Measurements from ENCODE around the gene UACA. TPM values are rescaled to one million over a fixed set of nuclear protein-coding genes. Genes with fewer than 3 reads are reported as not detected.

UACA gene
- total and polyA plus RNA-seq, 2 of the 8 experiments (the other 6 are each of a cell fraction or from before 2014, with no cell fraction given): 28.6 to 38.9 TPM

DNA sequence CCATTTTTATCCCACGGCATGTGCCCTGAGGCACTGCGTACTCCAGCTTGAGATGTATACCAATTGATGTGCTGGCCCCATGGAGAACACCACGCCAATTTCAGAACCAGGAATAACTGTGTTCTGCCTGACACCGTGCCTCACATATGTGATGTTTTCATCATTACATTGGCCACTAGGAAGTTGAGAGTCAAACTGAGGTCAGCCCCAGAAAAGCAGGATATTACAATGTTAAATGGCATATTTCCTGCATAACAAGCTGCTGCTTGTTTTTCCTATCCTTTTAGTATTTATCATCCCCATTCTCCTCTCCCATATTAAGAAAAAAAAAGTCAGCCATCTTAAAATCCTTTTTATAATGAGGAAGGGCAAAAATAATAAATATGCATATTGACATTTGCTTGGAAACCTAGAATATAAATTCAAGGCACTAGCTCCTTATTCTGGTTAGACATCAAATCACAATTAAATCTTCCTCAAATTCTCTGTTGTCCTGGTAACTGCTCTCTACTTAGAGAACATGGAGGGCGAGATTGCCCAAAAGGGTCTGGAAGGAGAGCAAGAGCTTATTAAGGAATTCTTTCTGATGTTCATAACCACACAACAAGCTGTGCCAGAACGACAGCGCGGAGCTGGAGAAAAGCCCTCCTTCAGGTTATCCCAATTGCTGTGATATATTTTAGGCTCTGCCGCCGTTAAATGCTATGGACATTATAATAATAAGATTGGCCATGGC lies 112.6 kb downstream of the UACA start (continued):
- TF ChIP-seq, protein P1, sequence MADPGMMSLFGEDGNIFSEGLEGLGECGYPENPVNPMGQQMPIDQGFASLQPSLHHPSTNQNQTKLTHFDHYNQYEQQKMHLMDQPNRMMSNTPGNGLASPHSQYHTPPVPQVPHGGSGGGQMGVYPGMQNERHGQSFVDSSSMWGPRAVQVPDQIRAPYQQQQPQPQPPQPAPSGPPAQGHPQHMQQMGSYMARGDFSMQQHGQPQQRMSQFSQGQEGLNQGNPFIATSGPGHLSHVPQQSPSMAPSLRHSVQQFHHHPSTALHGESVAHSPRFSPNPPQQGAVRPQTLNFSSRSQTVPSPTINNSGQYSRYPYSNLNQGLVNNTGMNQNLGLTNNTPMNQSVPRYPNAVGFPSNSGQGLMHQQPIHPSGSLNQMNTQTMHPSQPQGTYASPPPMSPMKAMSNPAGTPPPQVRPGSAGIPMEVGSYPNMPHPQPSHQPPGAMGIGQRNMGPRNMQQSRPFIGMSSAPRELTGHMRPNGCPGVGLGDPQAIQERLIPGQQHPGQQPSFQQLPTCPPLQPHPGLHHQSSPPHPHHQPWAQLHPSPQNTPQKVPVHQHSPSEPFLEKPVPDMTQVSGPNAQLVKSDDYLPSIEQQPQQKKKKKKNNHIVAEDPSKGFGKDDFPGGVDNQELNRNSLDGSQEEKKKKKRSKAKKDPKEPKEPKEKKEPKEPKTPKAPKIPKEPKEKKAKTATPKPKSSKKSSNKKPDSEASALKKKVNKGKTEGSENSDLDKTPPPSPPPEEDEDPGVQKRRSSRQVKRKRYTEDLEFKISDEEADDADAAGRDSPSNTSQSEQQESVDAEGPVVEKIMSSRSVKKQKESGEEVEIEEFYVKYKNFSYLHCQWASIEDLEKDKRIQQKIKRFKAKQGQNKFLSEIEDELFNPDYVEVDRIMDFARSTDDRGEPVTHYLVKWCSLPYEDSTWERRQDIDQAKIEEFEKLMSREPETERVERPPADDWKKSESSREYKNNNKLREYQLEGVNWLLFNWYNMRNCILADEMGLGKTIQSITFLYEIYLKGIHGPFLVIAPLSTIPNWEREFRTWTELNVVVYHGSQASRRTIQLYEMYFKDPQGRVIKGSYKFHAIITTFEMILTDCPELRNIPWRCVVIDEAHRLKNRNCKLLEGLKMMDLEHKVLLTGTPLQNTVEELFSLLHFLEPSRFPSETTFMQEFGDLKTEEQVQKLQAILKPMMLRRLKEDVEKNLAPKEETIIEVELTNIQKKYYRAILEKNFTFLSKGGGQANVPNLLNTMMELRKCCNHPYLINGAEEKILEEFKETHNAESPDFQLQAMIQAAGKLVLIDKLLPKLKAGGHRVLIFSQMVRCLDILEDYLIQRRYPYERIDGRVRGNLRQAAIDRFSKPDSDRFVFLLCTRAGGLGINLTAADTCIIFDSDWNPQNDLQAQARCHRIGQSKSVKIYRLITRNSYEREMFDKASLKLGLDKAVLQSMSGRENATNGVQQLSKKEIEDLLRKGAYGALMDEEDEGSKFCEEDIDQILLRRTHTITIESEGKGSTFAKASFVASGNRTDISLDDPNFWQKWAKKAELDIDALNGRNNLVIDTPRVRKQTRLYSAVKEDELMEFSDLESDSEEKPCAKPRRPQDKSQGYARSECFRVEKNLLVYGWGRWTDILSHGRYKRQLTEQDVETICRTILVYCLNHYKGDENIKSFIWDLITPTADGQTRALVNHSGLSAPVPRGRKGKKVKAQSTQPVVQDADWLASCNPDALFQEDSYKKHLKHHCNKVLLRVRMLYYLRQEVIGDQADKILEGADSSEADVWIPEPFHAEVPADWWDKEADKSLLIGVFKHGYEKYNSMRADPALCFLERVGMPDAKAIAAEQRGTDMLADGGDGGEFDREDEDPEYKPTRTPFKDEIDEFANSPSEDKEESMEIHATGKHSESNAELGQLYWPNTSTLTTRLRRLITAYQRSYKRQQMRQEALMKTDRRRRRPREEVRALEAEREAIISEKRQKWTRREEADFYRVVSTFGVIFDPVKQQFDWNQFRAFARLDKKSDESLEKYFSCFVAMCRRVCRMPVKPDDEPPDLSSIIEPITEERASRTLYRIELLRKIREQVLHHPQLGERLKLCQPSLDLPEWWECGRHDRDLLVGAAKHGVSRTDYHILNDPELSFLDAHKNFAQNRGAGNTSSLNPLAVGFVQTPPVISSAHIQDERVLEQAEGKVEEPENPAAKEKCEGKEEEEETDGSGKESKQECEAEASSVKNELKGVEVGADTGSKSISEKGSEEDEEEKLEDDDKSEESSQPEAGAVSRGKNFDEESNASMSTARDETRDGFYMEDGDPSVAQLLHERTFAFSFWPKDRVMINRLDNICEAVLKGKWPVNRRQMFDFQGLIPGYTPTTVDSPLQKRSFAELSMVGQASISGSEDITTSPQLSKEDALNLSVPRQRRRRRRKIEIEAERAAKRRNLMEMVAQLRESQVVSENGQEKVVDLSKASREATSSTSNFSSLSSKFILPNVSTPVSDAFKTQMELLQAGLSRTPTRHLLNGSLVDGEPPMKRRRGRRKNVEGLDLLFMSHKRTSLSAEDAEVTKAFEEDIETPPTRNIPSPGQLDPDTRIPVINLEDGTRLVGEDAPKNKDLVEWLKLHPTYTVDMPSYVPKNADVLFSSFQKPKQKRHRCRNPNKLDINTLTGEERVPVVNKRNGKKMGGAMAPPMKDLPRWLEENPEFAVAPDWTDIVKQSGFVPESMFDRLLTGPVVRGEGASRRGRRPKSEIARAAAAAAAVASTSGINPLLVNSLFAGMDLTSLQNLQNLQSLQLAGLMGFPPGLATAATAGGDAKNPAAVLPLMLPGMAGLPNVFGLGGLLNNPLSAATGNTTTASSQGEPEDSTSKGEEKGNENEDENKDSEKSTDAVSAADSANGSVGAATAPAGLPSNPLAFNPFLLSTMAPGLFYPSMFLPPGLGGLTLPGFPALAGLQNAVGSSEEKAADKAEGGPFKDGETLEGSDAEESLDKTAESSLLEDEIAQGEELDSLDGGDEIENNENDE (IDR thresholded peaks at IDR 0.05; ENCODE audit: insufficient replicate concordance, low read length): no peak
- TF ChIP-seq SRF (IDR thresholded peaks at IDR 0.05; ENCODE audit: low read depth, low read length) (no peak), POLR2AphosphoS5 (IDR thresholded peaks at IDR 0.05; ENCODE audit: low read depth, low read length) (no peak), KDM4A (IDR thresholded peaks at IDR 0.05; ENCODE audit: low read depth, low read length, severe bottlenecking) (no peak), SUZ12 (IDR thresholded peaks at IDR 0.05; ENCODE audit: low read length) (no peak), SIX5 (IDR thresholded peaks at IDR 0.05; ENCODE audit: low read depth, low read length) (no peak), TCF12 (IDR thresholded peaks at IDR 0.05; ENCODE audit: low read depth, low read length) (no peak), TAF7 (optimal IDR thresholded peaks at IDR 0.05; ENCODE audit: borderline replicate concordance, low read depth, low read length) (no peak), KDM1A (IDR thresholded peaks at IDR 0.05; ENCODE audit: borderline replicate concordance, low read length) (no peak), POLR2A (IDR thresholded peaks at IDR 0.05; ENCODE audit: control extremely low read depth in 1 of 2, low read depth in 2 of 2, low read length in 2 of 2) (no peak), CHD1 (IDR thresholded peaks at IDR 0.05; ENCODE audit: low read depth, low read length) (no peak)
